ENCODE measurements around the gene RNASET2.
A peak's percentile ranks its signal among the peaks of the same experiment; 100 is the strongest.
"Not testable (repeated sequence)": the region's sequence is repeated elsewhere in the genome, so short reads cannot be mapped to it uniquely, and the experiment has no call there.

Gene RNASET2

GRCh38 chr6:166926748-166927147, 29.6 kb downstream of the RNASET2 start:
- DNase-seq, result peak; percentile 32

GRCh38 chr6:166925141-166925996, 31.0 kb downstream of the RNASET2 start:
- DNase-seq, result no peak

GRCh38 chr6:166924531-166924930, 31.8 kb downstream of the RNASET2 start:
- no peak for DNase-seq

GRCh38 chr6:166922937-166923336, 33.4 kb downstream of the RNASET2 start:
- DNase-seq, result no peak

- DNase-seq, result no peak
Observed at GRCh38 chr6:166921570-166921969, 34.8 kb downstream of the RNASET2 start.

GRCh38 chr6:166916824-166917223, 39.5 kb downstream of the RNASET2 start:
- DNase-seq, result no peak

- not testable (repeated sequence) for DNase-seq
Observed at GRCh38 chr6:166915484-166915883, 40.9 kb downstream of the RNASET2 start.

GRCh38 chr6:166914952-166915351, 41.4 kb downstream of the RNASET2 start:
- DNase-seq, result not testable (repeated sequence)

GRCh38 chr6:166911248-166911677, 45.1 kb downstream of the RNASET2 start:
- DNase-seq, result no peak

GRCh38 chr6:166910601-166911000, 45.7 kb downstream of the RNASET2 start:
- no peak for DNase-seq

- no peak for DNase-seq
Observed at GRCh38 chr6:166908811-166909210, 47.5 kb downstream of the RNASET2 start.

- DNase-seq, result no peak
Observed at GRCh38 chr6:166907871-166908806, 48.2 kb downstream of the RNASET2 start.

- no peak for DNase-seq
Observed at GRCh38 chr6:166907373-166907841, 48.9 kb downstream of the RNASET2 start.

GRCh38 chr6:166906376-166907044, 49.8 kb downstream of the RNASET2 start:
- no peak for DNase-seq

GRCh38 chr6:166905505-166906134, 50.7 kb downstream of the RNASET2 start:
- DNase-seq, result no peak

- DNase-seq, result no peak
Observed at GRCh38 chr6:166905013-166905412, 51.3 kb downstream of the RNASET2 start.

- peak; percentile 59 for DNase-seq
Observed at GRCh38 chr6:166904101-166904746, 52.1 kb downstream of the RNASET2 start.

GRCh38 chr6:166903500-166903899, 52.9 kb downstream of the RNASET2 start:
- DNase-seq, result no peak

- no peak for DNase-seq
Observed at GRCh38 chr6:166903027-166903426, 53.3 kb downstream of the RNASET2 start.

GRCh38 chr6:166902211-166902755, 54.1 kb downstream of the RNASET2 start:
- no peak for DNase-seq

GRCh38 chr6:166901626-166902025, 54.7 kb downstream of the RNASET2 start:
- no peak for DNase-seq

Data from retina (tissue), 1 donor.